SIG-M5 treated with dmso at 0.1 percent for 504 hours (cell line): ENCODE measurements around the gene CENPX.
"Not testable (repeated sequence)": the region's sequence is repeated elsewhere in the genome, so short reads cannot be mapped to it uniquely, and the experiment has no call there.

Experiments
- DNase-seq: peaks from one replicate; lab custom pipeline; 2025; ENCODE audit not compliant: unreplicated experiment; lab: John Stamatoyannopoulos, UW

The CENPX gene

DNA sequence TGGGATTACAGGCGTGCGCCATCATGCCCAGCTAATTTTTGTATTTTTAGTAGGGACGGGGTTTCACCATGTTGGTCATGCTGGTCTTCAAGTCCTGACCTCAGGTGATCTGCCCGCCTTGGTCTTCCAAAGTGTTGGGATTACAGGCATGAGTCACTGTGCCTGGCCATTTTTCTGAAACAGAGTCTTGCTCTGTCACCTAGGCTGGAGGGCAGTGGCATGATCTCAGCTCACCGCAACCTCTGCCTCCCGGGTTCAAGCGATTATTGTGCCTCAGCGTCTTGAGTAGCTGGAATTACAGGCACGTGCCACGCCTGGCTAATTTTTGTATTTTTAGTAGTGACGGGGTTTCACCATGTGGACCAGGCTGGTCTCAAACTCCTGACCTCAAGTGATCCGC lies 41.2 kb downstream of the CENPX start:
- not testable (repeated sequence) for DNase-seq

DNA sequence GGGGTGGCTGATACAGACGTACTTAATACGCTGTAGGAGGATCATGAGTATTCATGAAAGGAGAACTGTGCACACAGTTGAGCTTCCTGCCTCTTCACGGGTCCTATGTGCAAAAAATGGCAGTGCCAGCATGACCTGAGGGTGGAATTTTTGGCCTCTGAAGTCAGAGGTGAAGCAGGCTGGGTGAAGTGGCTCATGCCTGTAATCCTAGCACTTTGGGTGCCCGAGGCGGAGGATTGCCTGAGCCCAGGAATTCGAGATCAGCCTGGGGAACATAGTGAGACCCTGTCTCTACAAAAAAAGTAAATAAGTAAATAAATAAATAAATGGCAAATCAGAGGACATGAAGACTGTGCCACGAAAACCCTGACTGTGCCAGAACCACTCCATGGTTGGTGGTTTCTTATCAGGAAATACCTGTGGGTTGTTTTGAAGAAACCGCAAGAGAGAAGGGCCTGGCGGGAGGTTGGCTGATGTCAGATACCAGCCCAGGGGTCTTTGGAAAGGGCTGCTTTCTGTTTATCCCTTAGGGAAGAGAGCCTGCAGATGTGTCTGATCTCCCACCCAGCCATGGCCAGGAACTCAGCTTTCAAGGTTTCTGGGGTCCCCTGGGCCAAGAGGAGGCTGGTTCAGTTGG lies 41.9 kb downstream of the CENPX start:
- DNase-seq, result no peak

DNA sequence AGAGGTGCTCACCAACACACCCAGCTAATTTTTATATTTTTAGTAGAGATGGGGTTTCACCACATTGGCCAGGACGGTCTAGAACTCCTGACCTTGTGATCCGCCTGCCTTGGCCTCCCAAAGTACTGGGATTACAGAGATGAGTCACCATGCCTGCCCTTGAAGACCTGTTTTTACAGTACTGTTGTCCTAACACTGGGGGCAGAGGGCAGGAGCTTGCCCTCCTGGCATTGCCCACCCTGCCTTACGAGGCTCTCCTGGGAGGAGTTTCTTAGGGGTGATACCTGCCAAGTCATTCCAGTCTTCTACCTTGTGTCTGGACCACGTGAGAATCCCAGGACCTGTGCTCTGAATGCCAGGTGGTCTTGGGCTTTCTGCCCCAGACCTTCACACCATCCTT lies 42.6 kb downstream of the CENPX start:
- DNase-seq, result no peak

DNA sequence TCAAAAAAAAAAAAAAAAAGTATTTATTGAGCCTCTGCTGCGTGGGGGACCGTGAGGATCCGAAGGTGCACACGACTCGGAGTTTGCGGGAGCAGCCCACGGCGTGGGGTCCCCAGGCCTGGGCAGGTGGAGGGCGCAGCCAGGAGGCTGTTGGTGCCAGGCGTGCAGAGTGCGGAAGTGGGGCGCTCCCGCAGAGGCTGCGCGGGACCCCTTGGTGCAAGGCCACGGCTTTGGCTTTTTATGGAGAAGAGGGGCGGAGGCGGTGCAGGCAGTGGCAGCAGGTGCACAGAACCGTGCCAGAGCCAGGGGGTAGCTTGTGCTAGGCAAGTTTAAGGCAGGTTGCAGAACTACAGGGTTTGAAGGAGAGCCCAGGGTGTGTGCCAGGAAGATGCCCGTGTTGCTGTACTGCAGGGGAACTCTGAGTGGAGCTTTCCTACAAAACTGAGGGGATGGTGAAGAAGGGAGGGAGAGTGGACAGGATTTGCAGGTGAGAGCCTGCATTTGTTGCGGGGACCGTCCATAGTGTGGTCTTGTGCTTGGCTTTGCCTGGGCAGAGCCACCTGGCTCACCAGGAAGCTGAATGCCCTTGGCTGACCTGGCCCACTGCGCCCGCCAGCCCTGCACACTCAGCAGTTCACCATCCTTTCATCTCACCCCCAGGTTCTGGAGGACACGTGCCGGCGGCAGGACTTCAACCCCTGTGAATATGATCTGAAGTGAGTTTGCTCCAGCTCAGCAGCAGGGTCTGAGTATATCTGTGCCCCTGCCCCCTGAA lies 44.0 kb downstream of the CENPX start:
- DNase-seq, result no peak

DNA sequence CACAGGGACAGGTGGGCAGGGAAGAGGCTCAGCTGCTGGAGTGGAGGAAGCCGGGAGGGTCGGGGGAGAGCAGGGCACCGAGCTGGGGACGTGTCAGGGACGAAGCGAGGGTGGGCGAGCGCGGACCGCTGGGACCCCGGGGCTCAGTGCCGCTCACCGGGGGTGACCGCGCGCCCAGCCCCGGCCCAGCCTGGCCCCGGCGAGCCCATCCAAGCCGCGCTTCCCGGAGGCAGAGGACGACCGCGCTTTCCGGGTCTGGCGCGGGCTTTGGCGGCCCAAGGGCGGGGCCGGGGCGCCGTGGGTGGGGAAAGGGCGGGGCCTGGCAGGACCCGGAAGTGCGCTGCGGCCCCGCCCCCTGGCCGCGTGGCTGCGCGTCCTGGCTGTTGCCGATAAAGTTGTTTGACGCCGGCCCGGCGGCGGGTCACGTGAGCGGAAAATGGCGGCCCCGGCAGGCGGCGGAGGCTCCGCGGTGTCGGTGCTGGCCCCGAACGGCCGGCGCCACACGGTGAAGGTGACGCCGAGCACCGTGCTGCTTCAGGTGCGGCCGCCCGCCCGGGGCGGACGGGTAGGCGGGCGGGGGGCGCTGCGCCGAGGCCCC lies 45.4 kb downstream of the CENPX start, which contains the start of gene ASPSCR1:
ASPSCR1 (plus strand) TSS at position 419 of the 598 bp plus-strand sequence; CDS start at position 437, 18 bp downstream.
- DNase-seq, result peak; percentile 84

DNA sequence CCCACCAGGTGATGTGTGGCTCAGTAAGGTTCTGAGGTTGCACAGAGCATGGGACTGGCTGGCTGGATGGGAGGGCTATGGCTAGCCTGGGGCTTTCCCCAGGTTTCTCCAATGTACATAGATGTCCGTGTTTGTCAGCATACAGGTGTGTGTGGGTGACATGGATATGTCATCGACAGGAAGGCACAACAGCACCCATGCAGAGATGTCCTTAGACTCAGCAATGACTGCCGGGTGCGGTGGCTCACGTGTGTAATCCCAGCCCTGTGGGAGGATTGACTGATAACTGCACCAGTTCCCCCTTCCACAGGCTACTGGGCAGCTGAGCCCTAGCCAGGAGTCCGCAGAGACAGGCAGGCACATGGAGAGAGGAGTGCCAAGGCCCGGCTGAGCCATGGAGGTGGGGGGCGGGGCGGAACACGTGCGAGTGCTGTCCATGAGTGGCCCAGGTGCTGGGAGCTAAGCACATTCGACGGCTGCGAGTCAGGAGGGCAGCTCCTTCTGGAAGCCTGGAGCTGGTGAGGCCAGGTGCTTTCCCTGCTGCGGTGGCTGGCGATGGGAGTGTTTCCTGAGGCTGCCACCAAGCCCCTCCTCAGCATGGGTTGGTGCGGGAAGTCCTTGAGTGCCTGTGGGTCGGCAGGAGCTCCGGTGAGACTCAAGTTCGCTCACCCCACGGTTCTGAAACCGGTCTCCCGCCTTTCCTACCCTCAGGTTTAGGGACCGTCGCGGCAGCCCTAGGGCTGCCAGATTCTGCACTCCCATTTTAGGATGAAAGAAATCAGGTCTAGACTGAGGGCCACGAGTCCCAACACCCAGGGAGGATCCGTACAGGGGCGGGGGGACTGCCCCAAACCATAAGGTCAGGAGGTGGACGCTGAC lies 46.1 kb downstream of the CENPX start:
- DNase-seq, result no peak

DNA sequence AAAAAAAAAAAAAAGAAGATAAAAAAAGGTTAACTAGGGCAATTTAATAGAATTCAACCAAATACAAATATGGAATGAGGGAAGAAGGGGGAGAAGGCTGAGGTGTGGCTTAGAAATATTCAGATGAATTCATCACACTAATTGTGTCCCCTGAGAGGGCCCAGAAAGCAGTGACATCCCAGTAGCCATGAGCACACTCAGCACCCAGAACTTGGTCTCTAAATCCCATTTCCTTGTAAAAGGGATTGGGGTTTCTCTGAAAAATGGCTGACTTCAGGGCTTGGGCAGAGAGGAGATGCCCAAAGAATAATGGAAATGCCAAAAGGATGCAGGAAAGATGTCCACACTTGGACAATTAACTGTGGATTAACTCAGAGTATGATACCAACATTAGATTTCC lies 49.2 kb downstream of the CENPX start:
- DNase-seq, result no peak

DNA sequence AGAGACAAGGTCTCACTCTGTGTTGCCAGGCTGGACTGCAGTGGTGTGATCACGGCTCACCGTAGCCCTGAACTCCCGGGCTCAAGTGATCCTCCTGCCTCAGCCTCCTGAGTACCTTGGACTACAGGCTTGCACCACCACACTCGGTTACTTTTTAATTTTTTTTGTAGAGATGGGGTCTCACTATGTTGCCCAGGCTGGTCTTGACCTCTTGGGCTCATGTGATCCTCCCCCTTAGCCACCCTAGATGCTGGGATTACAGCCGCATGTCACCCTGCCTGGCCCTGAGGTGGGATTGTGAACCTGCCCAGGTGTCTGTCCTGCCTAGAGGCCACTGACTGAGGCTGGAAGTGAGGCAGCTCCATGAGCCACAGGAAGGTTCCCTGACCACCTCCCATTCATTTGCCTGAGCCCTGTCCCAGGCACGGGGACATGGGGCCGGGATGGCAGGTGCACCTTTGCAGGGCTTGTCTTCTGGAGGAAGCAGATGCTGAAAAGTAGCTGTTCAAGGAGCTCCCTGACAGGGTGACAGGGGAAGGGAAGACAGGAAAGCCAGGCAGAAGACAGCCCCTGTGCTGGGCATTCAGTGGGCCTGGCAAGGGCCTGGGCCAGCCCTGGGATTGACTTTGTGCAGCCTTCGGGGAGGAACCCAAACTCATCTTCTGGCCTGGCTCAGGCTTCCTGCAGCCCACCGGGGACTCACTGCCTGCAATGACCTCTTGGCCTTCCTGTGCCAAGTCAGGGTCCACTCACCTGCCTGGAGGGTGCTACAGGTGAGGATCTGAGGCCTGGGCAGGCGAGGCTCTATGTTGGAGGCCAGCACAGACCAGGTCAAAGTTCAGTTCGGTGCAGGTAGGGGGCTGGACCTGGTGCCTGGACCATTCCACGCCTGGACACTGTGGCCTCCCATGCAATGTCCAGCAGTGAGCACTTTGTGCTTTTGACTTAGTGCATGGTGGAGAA lies 53.5 kb downstream of the CENPX start:
- DNase-seq, result no peak
